Measurements from ENCODE around the gene RS1.

RS1 gene

GRCh38 chrX:18702362-18703195, 30.7 kb upstream of the RS1 start (continued):
- TF ChIP-seq ZBTB11 (tag by site-specific recombination; conservative IDR thresholded peaks at IDR 0.05; ENCODE audit: low read depth), result no peak
- TF ChIP-seq, protein P1, sequence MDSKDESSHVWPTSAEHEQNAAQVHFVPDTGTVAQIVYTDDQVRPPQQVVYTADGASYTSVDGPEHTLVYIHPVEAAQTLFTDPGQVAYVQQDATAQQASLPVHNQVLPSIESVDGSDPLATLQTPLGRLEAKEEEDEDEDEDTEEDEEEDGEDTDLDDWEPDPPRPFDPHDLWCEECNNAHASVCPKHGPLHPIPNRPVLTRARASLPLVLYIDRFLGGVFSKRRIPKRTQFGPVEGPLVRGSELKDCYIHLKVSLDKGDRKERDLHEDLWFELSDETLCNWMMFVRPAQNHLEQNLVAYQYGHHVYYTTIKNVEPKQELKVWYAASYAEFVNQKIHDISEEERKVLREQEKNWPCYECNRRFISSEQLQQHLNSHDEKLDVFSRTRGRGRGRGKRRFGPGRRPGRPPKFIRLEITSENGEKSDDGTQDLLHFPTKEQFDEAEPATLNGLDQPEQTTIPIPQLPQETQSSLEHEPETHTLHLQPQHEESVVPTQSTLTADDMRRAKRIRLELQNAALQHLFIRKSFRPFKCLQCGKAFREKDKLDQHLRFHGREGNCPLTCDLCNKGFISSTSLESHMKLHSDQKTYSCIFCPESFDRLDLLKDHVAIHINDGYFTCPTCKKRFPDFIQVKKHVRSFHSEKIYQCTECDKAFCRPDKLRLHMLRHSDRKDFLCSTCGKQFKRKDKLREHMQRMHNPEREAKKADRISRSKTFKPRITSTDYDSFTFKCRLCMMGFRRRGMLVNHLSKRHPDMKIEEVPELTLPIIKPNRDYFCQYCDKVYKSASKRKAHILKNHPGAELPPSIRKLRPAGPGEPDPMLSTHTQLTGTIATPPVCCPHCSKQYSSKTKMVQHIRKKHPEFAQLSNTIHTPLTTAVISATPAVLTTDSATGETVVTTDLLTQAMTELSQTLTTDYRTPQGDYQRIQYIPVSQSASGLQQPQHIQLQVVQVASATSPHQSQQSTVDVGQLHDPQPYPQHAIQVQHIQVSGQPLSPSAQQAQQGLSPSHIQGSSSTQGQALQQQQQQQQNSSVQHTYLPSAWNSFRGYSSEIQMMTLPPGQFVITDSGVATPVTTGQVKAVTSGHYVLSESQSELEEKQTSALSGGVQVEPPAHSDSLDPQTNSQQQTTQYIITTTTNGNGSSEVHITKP (tag by site-specific recombination; IDR thresholded peaks at IDR 0.05), result peak; percentile 63
- peak; percentile 50; the same call in 1 of the 2 replicates for TF ChIP-seq KLF1 (tag by site-specific recombination; IDR thresholded peaks at IDR 0.05)
- TF ChIP-seq, protein P2, sequence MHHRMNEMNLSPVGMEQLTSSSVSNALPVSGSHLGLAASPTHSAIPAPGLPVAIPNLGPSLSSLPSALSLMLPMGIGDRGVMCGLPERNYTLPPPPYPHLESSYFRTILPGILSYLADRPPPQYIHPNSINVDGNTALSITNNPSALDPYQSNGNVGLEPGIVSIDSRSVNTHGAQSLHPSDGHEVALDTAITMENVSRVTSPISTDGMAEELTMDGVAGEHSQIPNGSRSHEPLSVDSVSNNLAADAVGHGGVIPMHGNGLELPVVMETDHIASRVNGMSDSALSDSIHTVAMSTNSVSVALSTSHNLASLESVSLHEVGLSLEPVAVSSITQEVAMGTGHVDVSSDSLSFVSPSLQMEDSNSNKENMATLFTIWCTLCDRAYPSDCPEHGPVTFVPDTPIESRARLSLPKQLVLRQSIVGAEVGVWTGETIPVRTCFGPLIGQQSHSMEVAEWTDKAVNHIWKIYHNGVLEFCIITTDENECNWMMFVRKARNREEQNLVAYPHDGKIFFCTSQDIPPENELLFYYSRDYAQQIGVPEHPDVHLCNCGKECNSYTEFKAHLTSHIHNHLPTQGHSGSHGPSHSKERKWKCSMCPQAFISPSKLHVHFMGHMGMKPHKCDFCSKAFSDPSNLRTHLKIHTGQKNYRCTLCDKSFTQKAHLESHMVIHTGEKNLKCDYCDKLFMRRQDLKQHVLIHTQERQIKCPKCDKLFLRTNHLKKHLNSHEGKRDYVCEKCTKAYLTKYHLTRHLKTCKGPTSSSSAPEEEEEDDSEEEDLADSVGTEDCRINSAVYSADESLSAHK (tag by site-specific recombination; IDR thresholded peaks at IDR 0.05), result no peak
- no peak for TF ChIP-seq ZNF311 (tag by site-specific recombination; IDR thresholded peaks at IDR 0.05; ENCODE audit: borderline replicate concordance)
- peak; percentile 49; the same call in 1 of the 2 replicates for TF ChIP-seq ZNF184 (tag by site-specific recombination; IDR thresholded peaks at IDR 0.05)
- peak; percentile 90; the same call in 1 of the 2 replicates for TF ChIP-seq ZBTB21 (tag by site-specific recombination; IDR thresholded peaks at IDR 0.05)
- no peak for TF ChIP-seq ZNF274 (IDR thresholded peaks at IDR 0.05; ENCODE audit: low read length)
- TF ChIP-seq ZNF274 (tag by site-specific recombination; IDR thresholded peaks at IDR 0.05; ENCODE audit: borderline replicate concordance), result no peak
- TF ChIP-seq ZNF571 (tag by site-specific recombination; IDR thresholded peaks at IDR 0.05), result no peak
- no peak for TF ChIP-seq ZNF664 (tag by site-specific recombination; IDR thresholded peaks at IDR 0.05)
- peak; percentile 59 for TF ChIP-seq GLIS1 (tag by site-specific recombination; IDR thresholded peaks at IDR 0.05)
- TF ChIP-seq, protein P3, sequence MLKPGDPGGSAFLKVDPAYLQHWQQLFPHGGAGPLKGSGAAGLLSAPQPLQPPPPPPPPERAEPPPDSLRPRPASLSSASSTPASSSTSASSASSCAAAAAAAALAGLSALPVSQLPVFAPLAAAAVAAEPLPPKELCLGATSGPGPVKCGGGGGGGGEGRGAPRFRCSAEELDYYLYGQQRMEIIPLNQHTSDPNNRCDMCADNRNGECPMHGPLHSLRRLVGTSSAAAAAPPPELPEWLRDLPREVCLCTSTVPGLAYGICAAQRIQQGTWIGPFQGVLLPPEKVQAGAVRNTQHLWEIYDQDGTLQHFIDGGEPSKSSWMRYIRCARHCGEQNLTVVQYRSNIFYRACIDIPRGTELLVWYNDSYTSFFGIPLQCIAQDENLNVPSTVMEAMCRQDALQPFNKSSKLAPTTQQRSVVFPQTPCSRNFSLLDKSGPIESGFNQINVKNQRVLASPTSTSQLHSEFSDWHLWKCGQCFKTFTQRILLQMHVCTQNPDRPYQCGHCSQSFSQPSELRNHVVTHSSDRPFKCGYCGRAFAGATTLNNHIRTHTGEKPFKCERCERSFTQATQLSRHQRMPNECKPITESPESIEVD (tag by site-specific recombination; IDR thresholded peaks at IDR 0.05), result peak; percentile 51; the same call in 1 of the 2 replicates
- TF ChIP-seq ZEB2 (tag by site-specific recombination; IDR thresholded peaks at IDR 0.05), result peak; percentile 43; the same call in 1 of the 2 replicates
- TF ChIP-seq ZNF518A (tag by site-specific recombination; conservative IDR thresholded peaks at IDR 0.05; ENCODE audit: low read depth), result 0 out of 2 replicates have a peak, but pooled peaks have one; percentile 24
- TF ChIP-seq FEZF1 (tag by site-specific recombination; IDR thresholded peaks at IDR 0.05), result 0 out of 2 replicates have a peak, but pooled peaks have one; percentile 39
- peak; percentile 39 for TF ChIP-seq KLF8 (tag by site-specific recombination; IDR thresholded peaks at IDR 0.05)
- 0 out of 2 replicates have a peak, but pooled peaks have one; percentile 19 for TF ChIP-seq ZSCAN4 (tag by site-specific recombination; IDR thresholded peaks at IDR 0.05)
- 0 out of 2 replicates have a peak, but pooled peaks have one; percentile 50 for TF ChIP-seq ZNF843 (tag by site-specific recombination; IDR thresholded peaks at IDR 0.05)
